HCT116 (cell line): ENCODE results near the gene TRRAP. TPM values are rescaled to one million over a fixed set of nuclear protein-coding genes. Genes with fewer than 3 reads are reported as not detected.

Experiments
- ATAC-seq: fragments of 200-7000 bp; cut with Tn5 transposase; 2 replicates; pipeline ENCODE4 v1.9.1; 2020; ENCODE audit warnings: mild to moderate bottlenecking, moderate library complexity
- BruUV-seq: library from RNA; stranded (reverse); fragments of 400-500 nt; replicated peaks from 2 replicates; lab custom pipeline; 2021; lab: Mats Ljungman, UMichigan
- CTCF ChIA-PET: fragments of 300-600 bp; sonication (Branson Sonifier 250); formaldehyde crosslinking; loops from one replicate; lab custom pipeline; 2021; ENCODE audit warnings: antibody characterized with exemption; lab: Charles Lee
- POLR2A ChIA-PET: fragments of 300-600, 350-600 bp; sonication (Branson Sonifier 250); formaldehyde crosslinking; loops from one replicate; lab custom pipeline; 2021; ENCODE audit warnings: antibody characterized with exemption; lab: Charles Lee
- RAD21 ChIA-PET, 2 experiments: fragments of 300-600 bp; sonication (Branson Sonifier 250); formaldehyde crosslinking; loops; one replicate each; lab custom pipeline; 2023; ENCODE audit warnings: low total read pairs in 2 of 2; ENCODE audit not compliant: uncharacterized antibody in 2 of 2, unreplicated experiment in 2 of 2, low non-redundant PET in 1 of 2; lab: Charles Lee
- DNase-seq: peaks from one replicate; pipeline ENCODE4 v3.0.0-alpha.2; 2010; ENCODE audit warnings: low read depth, low spot score
- H2AFZ ChIP-seq: fragments of 200-600 bp; shearing (Covaris generic), sonication (generic); 2 replicates; pipeline ENCODE4 v1.6.1; 2017; ENCODE audit warnings: low read depth, mixed run types, mixed read lengths, antibody characterized with exemption, low read length; ENCODE audit not compliant: poor library complexity, severe bottlenecking
- H3K27ac ChIP-seq: 2 replicates; pipeline ENCODE4 v1.5.1; 2012; ENCODE audit warnings: low read depth, low read length
- H3K27me3 ChIP-seq: fragments of 200-600 bp; sonication (generic); 2 replicates; pipeline ENCODE4 v1.6.1; 2016; ENCODE audit warnings: mixed run types, low read length, mixed read lengths; ENCODE audit not compliant: insufficient read depth
- H3K36me3 ChIP-seq, 2 experiments: fragments of 200-500 bp in 1 of 2; fragments of 200-600 bp in 1 of 2; sonication (Bioruptor generic) in 1 of 2; sonication (generic) in 1 of 2; 2 replicates each; pipeline versions ENCODE4 v1.5.1 to v1.6.1; 2014 to 2016; ENCODE audit warnings: low read length in 2 of 2, inconsistent platforms in 1 of 2, mixed read lengths in 1 of 2, mixed run types in 1 of 2; ENCODE audit not compliant: insufficient read depth in 2 of 2, control insufficient read depth in 1 of 2
- H3K4me1 ChIP-seq, 2 experiments: fragments of 200-600 bp in 1 of 2; sonication (generic) in 1 of 2; 2 replicates each; pipeline versions ENCODE4 v1.5.1 to v1.6.1; 2012 to 2017; ENCODE audit warnings: low read length in 2 of 2, inconsistent platforms in 1 of 2, mild to moderate bottlenecking in 1 of 2, mixed read lengths in 1 of 2, mixed run types in 1 of 2, moderate library complexity in 1 of 2; ENCODE audit not compliant: insufficient read depth in 2 of 2, control insufficient read depth in 1 of 2
- H3K4me2 ChIP-seq: fragments of 200-600 bp; sonication (generic); 2 replicates; pipeline ENCODE4 v1.6.1; 2017; ENCODE audit warnings: mixed run types, low read length, mixed read lengths
- H3K4me3 ChIP-seq, 2 experiments: fragments of 200-600 bp in 1 of 2; sonication (generic) in 1 of 2; replicated peaks in 1 of 2; 2 replicates each; pipeline ENCODE4 v1.5.1; 2011 to 2016; ENCODE audit warnings: low read length in 2 of 2, control low read depth in 1 of 2, low read depth in 1 of 2, mild to moderate bottlenecking in 1 of 2, mixed read lengths in 1 of 2, mixed run types in 1 of 2
- H3K79me2 ChIP-seq: fragments of 200-600 bp; sonication (generic); 2 replicates; pipeline ENCODE4 v1.6.1; 2017; ENCODE audit warnings: mild to moderate bottlenecking, mixed run types, low read length, moderate library complexity, mixed read lengths; ENCODE audit not compliant: insufficient read depth
- H3K9ac ChIP-seq: fragments of 200-600 bp; sonication (generic); 2 replicates; pipeline ENCODE4 v1.6.1; 2016; ENCODE audit warnings: low read length, mixed read lengths
- H3K9me2 ChIP-seq: fragments of 200-600 bp; sonication (generic), shearing (Covaris generic); 2 replicates; pipeline ENCODE4 v1.6.1; 2017; ENCODE audit warnings: mixed run types, mild to moderate bottlenecking, moderate library complexity; ENCODE audit not compliant: insufficient read depth
- H3K9me3 ChIP-seq, 2 experiments: fragments of 200-500 bp in 1 of 2; fragments of 200-600 bp in 1 of 2; sonication (Bioruptor generic) in 1 of 2; sonication (generic) in 1 of 2; 2 replicates each; pipeline ENCODE4 v1.6.1; 2014 to 2017; ENCODE audit warnings: low read length in 2 of 2, mixed read lengths in 2 of 2, inconsistent platforms in 1 of 2, low read depth in 1 of 2, mild to moderate bottlenecking in 1 of 2, mixed run types in 1 of 2, moderate library complexity in 1 of 2; ENCODE audit not compliant: control insufficient read depth in 1 of 2, insufficient read depth in 1 of 2
- H4K20me1 ChIP-seq: fragments of 200-600 bp; sonication (generic), shearing (Covaris generic); 2 replicates; pipeline ENCODE4 v1.6.1; 2017; ENCODE audit warnings: mixed run types, mild to moderate bottlenecking, moderate library complexity; ENCODE audit not compliant: insufficient read depth
- CBX3 ChIP-seq: IDR thresholded peaks from 2 replicates; pipeline ENCODE4 v1.6.1; 2012; ENCODE audit warnings: low read depth
- CTCF ChIP-seq, 3 experiments: fragments of 200-600 bp in 1 of 3; sonication (generic) in 1 of 3; IDR thresholded peaks in 2 of 3; conservative IDR thresholded peaks in 1 of 3; 2 replicates each; pipeline ENCODE4 v1.5.1; 2012 to 2017; ENCODE audit warnings: low read depth in 2 of 3, low read length in 2 of 3, antibody characterized with exemption in 1 of 3, borderline replicate concordance in 1 of 3, control low read depth in 1 of 3, mild to moderate bottlenecking in 1 of 3, mixed read lengths in 1 of 3, mixed run types in 1 of 3, moderate library complexity in 1 of 3; ENCODE audit not compliant: insufficient read depth in 1 of 3
- EGR1 ChIP-seq: IDR thresholded peaks from 2 replicates; pipeline ENCODE4 v1.6.1; 2012; ENCODE audit warnings: low read depth
- ELF1 ChIP-seq: IDR thresholded peaks from 2 replicates; pipeline ENCODE4 v1.6.1; 2012; ENCODE audit warnings: low read depth, borderline replicate concordance
- EZH2 ChIP-seq: fragments of 200-600 bp; sonication (generic); IDR thresholded peaks from 2 replicates; pipeline ENCODE4 v1.6.1; 2017; ENCODE audit warnings: antibody characterized with exemption, mixed run types
- EZH2phosphoT487 ChIP-seq: fragments of 200-600 bp; IDR thresholded peaks from 2 replicates; pipeline ENCODE4 v1.6.1; 2018; ENCODE audit warnings: antibody characterized with exemption, borderline replicate concordance
- FOSL1 ChIP-seq: IDR thresholded peaks from 2 replicates; pipeline ENCODE4 v1.6.1; 2012; ENCODE audit warnings: low read depth
- POLR2A ChIP-seq: IDR thresholded peaks from 2 replicates; pipeline ENCODE4 v1.7.0; 2011; ENCODE audit warnings: borderline replicate concordance; ENCODE audit not compliant: insufficient read depth, insufficient read length; ENCODE audit errors: extremely low read depth
- REST ChIP-seq: IDR thresholded peaks from 2 replicates; pipeline ENCODE4 v1.6.1; 2012; ENCODE audit warnings: low read depth
- SIN3A ChIP-seq: IDR thresholded peaks from 2 replicates; pipeline ENCODE4 v1.6.1; 2012; ENCODE audit warnings: low read depth
- SP1 ChIP-seq: IDR thresholded peaks from 2 replicates; pipeline ENCODE4 v1.6.1; 2012; ENCODE audit warnings: low read depth
- SRF ChIP-seq: IDR thresholded peaks from 2 replicates; pipeline ENCODE4 v1.6.1; 2012; ENCODE audit warnings: low read depth
- TCF7L2 ChIP-seq: IDR thresholded peaks from 2 replicates; pipeline ENCODE4 v1.7.0; 2011; ENCODE audit warnings: borderline replicate concordance, inconsistent platforms; ENCODE audit not compliant: insufficient read depth, insufficient read length; ENCODE audit errors: extremely low read depth
- YY1 ChIP-seq: IDR thresholded peaks from 2 replicates; pipeline ENCODE4 v1.6.1; 2011; ENCODE audit warnings: low read length, low read depth, moderate library complexity, mild to moderate bottlenecking; ENCODE audit not compliant: insufficient replicate concordance; ENCODE audit errors: extremely low read depth
- ZFX ChIP-seq: fragments of 450-650 bp; IDR thresholded peaks from 2 replicates; pipeline ENCODE4 v1.6.1; 2017
- ZNF274 ChIP-seq: fragments of 200-500 bp; sonication (Bioruptor generic); IDR thresholded peaks from 2 replicates; pipeline ENCODE4 v1.6.1; 2014; ENCODE audit warnings: mild to moderate bottlenecking, low read depth, low read length, inconsistent platforms
- intact Hi-C: fragments of 100-400 bp; cut with micrococcal nuclease; formaldehyde crosslinking; loops from 2 replicates; pipeline ENCODE4 v1.10.0; 2022
- total RNA-seq: library from RNA; stranded (reverse); gene quantifications from one replicate; pipeline ENCODE4 v1.2.1, GENCODE V29; 2021; ENCODE audit not compliant: unreplicated experiment
- TF ChIP-seq, protein P1 (sequence below): IDR thresholded peaks from 2 replicates; pipeline ENCODE4 v1.6.1; 2012
- TF ChIP-seq, protein P2 (sequence below): IDR thresholded peaks from 2 replicates; pipeline ENCODE4 v1.6.1; 2011; ENCODE audit warnings: mild to moderate bottlenecking, low read length, moderate library complexity; ENCODE audit not compliant: insufficient replicate concordance; ENCODE audit errors: extremely low read depth
- TF ChIP-seq, protein P3 (sequence below): IDR thresholded peaks from 2 replicates; pipeline ENCODE4 v1.6.1; 2012

TRRAP gene
- total RNA-seq, 1 experiment from 2014 or later: 44.5 TPM

- ChIA-PET POLR2A (no interaction called here), CTCF (no interaction called here), RAD21 (no interaction called here)
- DNase-seq (no peak), ATAC-seq (no peak)
- Histone ChIP-seq H3K4me3 (no peak overlapping the region), H3K36me3 (peaks cover 50 to 52% of the 10 kb centered on the region in 2 experiments; a peak in 3 of 4 replicates), H3K27me3 (no peaks in the 10 kb centered on the region), H3K4me2 (no peak overlapping the region), H3K79me2 (peaks cover 24% of the 10 kb centered on the region; the same call in 1 of the 2 replicates), H3K9me2 (no peaks in the 10 kb centered on the region), H3K4me1 (no peaks in the 10 kb centered on the region)
- intact Hi-C loops: no loop called here
- BruUV-seq: no TSS peak
- TF ChIP-seq, protein P1, sequence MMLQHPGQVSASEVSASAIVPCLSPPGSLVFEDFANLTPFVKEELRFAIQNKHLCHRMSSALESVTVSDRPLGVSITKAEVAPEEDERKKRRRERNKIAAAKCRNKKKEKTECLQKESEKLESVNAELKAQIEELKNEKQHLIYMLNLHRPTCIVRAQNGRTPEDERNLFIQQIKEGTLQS: no peak
- TF ChIP-seq, protein P2, sequence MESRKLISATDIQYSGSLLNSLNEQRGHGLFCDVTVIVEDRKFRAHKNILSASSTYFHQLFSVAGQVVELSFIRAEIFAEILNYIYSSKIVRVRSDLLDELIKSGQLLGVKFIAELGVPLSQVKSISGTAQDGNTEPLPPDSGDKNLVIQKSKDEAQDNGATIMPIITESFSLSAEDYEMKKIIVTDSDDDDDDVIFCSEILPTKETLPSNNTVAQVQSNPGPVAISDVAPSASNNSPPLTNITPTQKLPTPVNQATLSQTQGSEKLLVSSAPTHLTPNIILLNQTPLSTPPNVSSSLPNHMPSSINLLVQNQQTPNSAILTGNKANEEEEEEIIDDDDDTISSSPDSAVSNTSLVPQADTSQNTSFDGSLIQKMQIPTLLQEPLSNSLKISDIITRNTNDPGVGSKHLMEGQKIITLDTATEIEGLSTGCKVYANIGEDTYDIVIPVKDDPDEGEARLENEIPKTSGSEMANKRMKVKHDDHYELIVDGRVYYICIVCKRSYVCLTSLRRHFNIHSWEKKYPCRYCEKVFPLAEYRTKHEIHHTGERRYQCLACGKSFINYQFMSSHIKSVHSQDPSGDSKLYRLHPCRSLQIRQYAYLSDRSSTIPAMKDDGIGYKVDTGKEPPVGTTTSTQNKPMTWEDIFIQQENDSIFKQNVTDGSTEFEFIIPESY: no peak
- TF ChIP-seq ELF1: no peak
- TF ChIP-seq POLR2A: no peak
- no peak for TF ChIP-seq SP1
- TF ChIP-seq YY1: no peak
- no peak for TF ChIP-seq SRF
- no peak for TF ChIP-seq CTCF (IDR thresholded peaks at IDR 0.05 in 2 of 3, conservative IDR thresholded peaks at IDR 0.05 in 1 of 3; ENCODE audit: borderline replicate concordance in 1 of 3, insufficient read depth in 1 of 3, low read depth in 2 of 3, low read length in 2 of 3)
- TF ChIP-seq EZH2: no peak
- TF ChIP-seq ZNF274: no peak
- no peak for TF ChIP-seq SIN3A
- TF ChIP-seq FOSL1: no peak
- TF ChIP-seq EGR1: no peak
- TF ChIP-seq, protein P3, sequence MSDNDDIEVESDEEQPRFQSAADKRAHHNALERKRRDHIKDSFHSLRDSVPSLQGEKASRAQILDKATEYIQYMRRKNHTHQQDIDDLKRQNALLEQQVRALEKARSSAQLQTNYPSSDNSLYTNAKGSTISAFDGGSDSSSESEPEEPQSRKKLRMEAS: no peak
- no peak for TF ChIP-seq REST
- no peak for TF ChIP-seq EZH2phosphoT487
- no peak for TF ChIP-seq CBX3
- TF ChIP-seq TCF7L2: no peak
- no peak for TF ChIP-seq ZFX
- TF ChIP-seq, all 23 proteins: peak for 0
- Histone ChIP-seq H4K20me1 (no peaks in the 10 kb centered on the region), H3K9ac (no peak overlapping the region), H3K27ac (no peak overlapping the region), H3K9me3 (no peaks in the 10 kb centered on the region), H2AFZ (no peak overlapping the region)
Measured at GRCh38 chr7:98943336-98943735, 65.0 kb downstream of the TRRAP start.
